Measurements from ENCODE around the gene IQCB1. TPM values are rescaled to one million over a fixed set of nuclear protein-coding genes. Genes with fewer than 3 reads are reported as not detected.
"Not testable (repeated sequence)": the region's sequence is repeated elsewhere in the genome, so short reads cannot be mapped to it uniquely, and the experiment has no call there.

Gene IQCB1
- polyA plus RNA-seq, 1 donor (not counting 4 experiments of a cell fraction or from before 2014, with no cell fraction given) = 14.7 TPM

- Histone ChIP-seq H3K9ac (ENCODE audit: control insufficient read depth, extremely low read depth, insufficient read depth, low read length) (no peak overlapping the region), H3K4me3 (ENCODE audit: control insufficient read depth in 2 of 3, extremely low read depth in 1 of 3, insufficient read depth in 2 of 3, low read depth in 1 of 3, low read length in 3 of 3) (no peak overlapping the region), H2AFZ (ENCODE audit: control insufficient read depth, low read length) (no peak overlapping the region), H3K4me2 (ENCODE audit: control insufficient read depth, extremely low read depth, insufficient read depth, low read depth, low read length) (no peak overlapping the region), H3K36me3 (ENCODE audit: control insufficient read depth in 2 of 2, extremely low read depth in 1 of 2, insufficient read depth in 2 of 2, low read length in 2 of 2) (peaks cover 4 to 14% of the 10 kb centered on the region in 2 experiments), H3K9me1 (ENCODE audit: control insufficient read depth, extremely low read depth, insufficient read depth, low read length) (no peaks in the 10 kb centered on the region), H3K79me2 (ENCODE audit: control insufficient read depth, insufficient read depth, low read length) (no peaks in the 10 kb centered on the region), H3K9me3 (ENCODE audit: control insufficient read depth, low read depth, low read length) (no peaks in the 10 kb centered on the region), H4K20me1 (ENCODE audit: control insufficient read depth, extremely low read depth, insufficient read depth, low read length) (no peaks in the 10 kb centered on the region), H3K27ac (ENCODE audit: control insufficient read depth, insufficient read depth, low read length) (no peak overlapping the region), H3K4me1 (ENCODE audit: control insufficient read depth, extremely low read depth, insufficient read depth, low read length) (no peaks in the 10 kb centered on the region), H3K27me3 (ENCODE audit: control insufficient read depth, extremely low read depth, insufficient read depth, low read length) (no peaks in the 10 kb centered on the region)
- TF ChIP-seq EZH2 (IDR thresholded peaks at IDR 0.05; ENCODE audit: low read length) (no peak), CTCF (optimal IDR thresholded peaks at IDR 0.05 in 1 of 3, IDR thresholded peaks at IDR 0.05 in 1 of 3, conservative IDR thresholded peaks at IDR 0.05 in 1 of 3; ENCODE audit: extremely low read depth in 1 of 3, insufficient read depth in 2 of 3, low read length in 3 of 3) (no peak)
- dilution Hi-C loops (cut with MboI; ENCODE audit: extremely low pct_ligation_motif_present, low sequenced_read_pairs) = no loop called here
- FAIRE-seq = no peak
- no peak for DNase-seq (ENCODE audit: low read depth, low spot score)
Measured at GRCh38 chr3:121793078-121793477, 41.8 kb downstream of the IQCB1 start.

- no peaks in the 10 kb centered on the region for H3K4me1 ChIP-seq (ENCODE audit: control insufficient read depth, extremely low read depth, insufficient read depth, low read length)
- H3K27ac ChIP-seq (ENCODE audit: control insufficient read depth, insufficient read depth, low read length) = no peak overlapping the region
- no peaks in the 10 kb centered on the region for H3K9me1 ChIP-seq (ENCODE audit: control insufficient read depth, extremely low read depth, insufficient read depth, low read length)
- H4K20me1 ChIP-seq (ENCODE audit: control insufficient read depth, extremely low read depth, insufficient read depth, low read length) = no peaks in the 10 kb centered on the region
- no peaks in the 10 kb centered on the region for H3K27me3 ChIP-seq (ENCODE audit: control insufficient read depth, extremely low read depth, insufficient read depth, low read length)
- H2AFZ ChIP-seq (ENCODE audit: control insufficient read depth, low read length) = no peak overlapping the region
- peaks cover 6 to 9% of the 10 kb centered on the region in 2 experiments for H3K36me3 ChIP-seq (ENCODE audit: control insufficient read depth in 2 of 2, extremely low read depth in 1 of 2, insufficient read depth in 2 of 2, low read length in 2 of 2)
- H3K79me2 ChIP-seq (ENCODE audit: control insufficient read depth, insufficient read depth, low read length) = no peaks in the 10 kb centered on the region
- TF ChIP-seq CTCF (optimal IDR thresholded peaks at IDR 0.05 in 1 of 3, IDR thresholded peaks at IDR 0.05 in 1 of 3, conservative IDR thresholded peaks at IDR 0.05 in 1 of 3; ENCODE audit: extremely low read depth in 1 of 3, insufficient read depth in 2 of 3, low read length in 3 of 3) (no peak), EZH2 (IDR thresholded peaks at IDR 0.05; ENCODE audit: low read length) (no peak)
- DNase-seq (ENCODE audit: low read depth, low spot score) (no peak), FAIRE-seq (no peak)
- no peak overlapping the region for H3K4me3 ChIP-seq (ENCODE audit: control insufficient read depth in 2 of 3, extremely low read depth in 1 of 3, insufficient read depth in 2 of 3, low read depth in 1 of 3, low read length in 3 of 3)
- H3K4me2 ChIP-seq (ENCODE audit: control insufficient read depth, extremely low read depth, insufficient read depth, low read depth, low read length) = no peak overlapping the region
- dilution Hi-C loops (cut with MboI; ENCODE audit: extremely low pct_ligation_motif_present, low sequenced_read_pairs) = no loop called here
- H3K9ac ChIP-seq (ENCODE audit: control insufficient read depth, extremely low read depth, insufficient read depth, low read length) = no peak overlapping the region
- no peaks in the 10 kb centered on the region for H3K9me3 ChIP-seq (ENCODE audit: control insufficient read depth, low read depth, low read length)
Measured at GRCh38 chr3:121786485-121786884, 48.4 kb downstream of the IQCB1 start.

- H3K9me1 ChIP-seq (ENCODE audit: control insufficient read depth, extremely low read depth, insufficient read depth, low read length); dilution Hi-C loops (cut with MboI; ENCODE audit: extremely low pct_ligation_motif_present, low sequenced_read_pairs); H3K36me3 ChIP-seq (ENCODE audit: control insufficient read depth in 2 of 2, extremely low read depth in 1 of 2, insufficient read depth in 2 of 2, low read length in 2 of 2); H3K9me3 ChIP-seq (ENCODE audit: control insufficient read depth, low read depth, low read length); DNase-seq (ENCODE audit: low read depth, low spot score); H3K27ac ChIP-seq (ENCODE audit: control insufficient read depth, insufficient read depth, low read length); H3K4me3 ChIP-seq (ENCODE audit: control insufficient read depth in 2 of 3, extremely low read depth in 1 of 3, insufficient read depth in 2 of 3, low read depth in 1 of 3, low read length in 3 of 3); H3K4me1 ChIP-seq (ENCODE audit: control insufficient read depth, extremely low read depth, insufficient read depth, low read length); H3K79me2 ChIP-seq (ENCODE audit: control insufficient read depth, insufficient read depth, low read length); H3K4me2 ChIP-seq (ENCODE audit: control insufficient read depth, extremely low read depth, insufficient read depth, low read depth, low read length); H3K27me3 ChIP-seq (ENCODE audit: control insufficient read depth, extremely low read depth, insufficient read depth, low read length); H3K9ac ChIP-seq (ENCODE audit: control insufficient read depth, extremely low read depth, insufficient read depth, low read length); H4K20me1 ChIP-seq (ENCODE audit: control insufficient read depth, extremely low read depth, insufficient read depth, low read length); H2AFZ ChIP-seq (ENCODE audit: control insufficient read depth, low read length); FAIRE-seq: not testable (repeated sequence)
Measured at GRCh38 chr3:121782784-121783183, 52.1 kb downstream of the IQCB1 start.

Measured in keratinocyte (primary cell).